ENCODE data around the gene DPP9.

DPP9 gene

DNA sequence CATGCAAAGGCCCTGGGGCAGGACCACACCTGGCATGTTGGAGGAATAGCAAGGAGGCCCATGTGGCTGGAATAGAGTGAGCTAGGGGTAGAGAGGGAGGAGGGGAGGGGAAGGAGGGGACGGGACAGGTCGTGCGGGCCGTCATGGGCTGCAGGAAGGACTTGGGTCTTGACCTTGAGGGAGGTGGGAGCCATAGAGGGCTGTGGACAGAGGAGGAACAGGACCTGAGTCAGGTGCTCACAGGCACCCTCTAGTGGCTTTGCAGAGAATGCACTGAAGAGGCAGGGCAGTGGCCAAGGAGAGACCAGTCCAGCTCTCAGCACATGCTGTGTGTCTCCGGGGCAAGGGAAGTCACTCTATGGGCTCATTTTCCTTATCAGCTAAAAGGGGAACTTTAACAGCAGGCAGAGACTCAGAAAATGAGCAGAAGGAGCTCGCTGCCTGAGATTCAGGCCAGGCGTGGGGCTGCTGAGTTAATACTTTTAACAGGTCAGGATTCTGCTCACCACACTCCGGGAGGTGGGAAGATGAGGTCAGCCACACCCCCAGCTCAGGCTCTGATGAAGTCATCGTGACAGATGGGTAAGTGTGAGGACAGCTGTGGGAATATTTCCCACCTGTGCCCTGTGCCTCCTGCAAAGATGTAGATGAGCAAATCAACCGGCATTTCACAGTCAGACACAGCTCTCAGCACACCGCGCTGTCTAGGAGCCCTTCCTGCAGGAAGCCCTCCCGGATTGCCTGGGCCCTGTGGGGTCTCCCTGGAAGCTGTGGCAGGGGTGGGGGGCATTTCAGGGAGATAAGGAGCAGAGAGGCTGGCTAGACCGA is 90.3 kb downstream of the DPP9 start:
- DNase-seq (ENCODE audit: low spot score): peak; percentile 76
